ENCODE measurements around the gene EPB41L5.
"Not testable (repeated sequence)": the region's sequence is repeated elsewhere in the genome, so short reads cannot be mapped to it uniquely, and the experiment has no call there.

EPB41L5 gene

GRCh38 chr2:120132691-120133090 lies 119.8 kb downstream of the EPB41L5 start:
- no peak for TF ChIP-seq CTCF (IDR thresholded peaks at IDR 0.05)
- TF ChIP-seq ZFX (IDR thresholded peaks at IDR 0.05; ENCODE audit: borderline replicate concordance) = no peak
- H3K27ac ChIP-seq = no peak overlapping the region

GRCh38 chr2:120133572-120134244 lies 120.8 kb downstream of the EPB41L5 start:
- H3K27ac ChIP-seq = no peak overlapping the region

GRCh38 chr2:120134263-120134662 lies 121.4 kb downstream of the EPB41L5 start:
- H3K27ac ChIP-seq = no peak overlapping the region
- no peak for TF ChIP-seq ZFX (IDR thresholded peaks at IDR 0.05; ENCODE audit: borderline replicate concordance)
- TF ChIP-seq CTCF (IDR thresholded peaks at IDR 0.05) = no peak

More at GRCh38 chr2:120133572-120134244, 120.8 kb downstream of the EPB41L5 start:
- TF ChIP-seq ZFX (IDR thresholded peaks at IDR 0.05; ENCODE audit: borderline replicate concordance) (no peak), CTCF (IDR thresholded peaks at IDR 0.05) (no peak)

- H3K27ac ChIP-seq = not testable (repeated sequence)
These were observed 122.1 kb downstream of the EPB41L5 start for GRCh38 chr2:120135013-120135412.

DNA sequence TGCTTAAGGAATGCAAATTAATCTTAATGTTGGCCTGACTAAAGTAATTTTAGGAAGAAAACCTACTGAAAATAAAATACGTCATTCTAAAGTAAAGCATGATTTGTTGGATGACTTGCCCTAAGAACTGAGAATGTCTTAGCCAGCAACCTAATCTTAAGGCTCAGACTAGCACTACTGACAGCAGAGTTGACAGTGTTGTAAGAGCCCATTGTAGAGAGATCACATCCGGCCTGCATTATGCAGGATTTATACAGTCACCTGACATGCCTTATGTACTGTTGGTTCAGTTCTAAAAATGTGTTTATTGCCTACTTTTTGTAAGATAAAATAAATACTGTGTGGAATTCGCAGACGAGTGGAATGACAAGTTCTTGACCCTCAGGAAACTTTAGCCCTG lies 128.0 kb downstream of the EPB41L5 start:
- TF ChIP-seq CTCF (IDR thresholded peaks at IDR 0.05) (no peak), ZFX (IDR thresholded peaks at IDR 0.05; ENCODE audit: borderline replicate concordance) (no peak)
- H3K27ac ChIP-seq = no peak overlapping the region

- H3K27ac ChIP-seq = no peak overlapping the region
- no peak for TF ChIP-seq ZFX (IDR thresholded peaks at IDR 0.05; ENCODE audit: borderline replicate concordance)
- TF ChIP-seq CTCF (IDR thresholded peaks at IDR 0.05) = no peak
These were observed 128.6 kb downstream of the EPB41L5 start for GRCh38 chr2:120141300-120142069.

DNA sequence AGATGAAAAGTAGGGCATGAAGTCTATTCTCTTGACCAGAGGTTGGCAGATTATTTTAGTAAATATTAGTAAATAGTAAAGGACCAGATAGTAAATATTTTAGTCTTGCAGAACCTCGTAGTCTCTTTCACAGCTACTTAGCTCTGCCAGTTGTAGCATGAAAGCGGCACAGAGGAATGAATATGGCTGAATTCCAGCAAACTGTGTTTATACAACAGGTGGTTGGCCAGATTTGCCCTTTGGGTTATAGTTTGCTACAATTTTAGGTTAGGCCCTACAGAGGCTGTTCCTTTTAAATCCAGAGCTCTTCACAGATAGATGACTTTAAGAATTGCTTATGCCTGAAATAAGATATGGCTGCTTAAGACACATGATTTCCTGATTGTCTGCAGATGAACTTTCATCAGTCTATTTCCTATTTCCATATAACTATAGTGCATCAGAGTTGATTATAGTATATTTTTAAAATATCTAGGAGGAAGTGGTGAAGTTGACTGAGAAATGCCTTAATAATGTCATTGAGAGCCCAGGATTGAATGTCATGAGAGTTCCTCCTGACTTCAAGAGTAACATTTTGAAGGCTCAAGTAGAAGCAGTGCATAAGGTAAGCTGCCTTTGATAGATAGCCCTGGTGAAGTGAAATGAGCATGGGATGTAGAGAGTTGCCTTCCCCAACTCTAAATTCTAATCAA lies 129.8 kb downstream of the EPB41L5 start:
- TF ChIP-seq ZFX (IDR thresholded peaks at IDR 0.05; ENCODE audit: borderline replicate concordance) = no peak
- no peak for TF ChIP-seq CTCF (IDR thresholded peaks at IDR 0.05)
- no peak overlapping the region for H3K27ac ChIP-seq

All from 22Rv1 (cell line).